GM06990 (cell line): Measurements from ENCODE around the gene SPTSSA.

Source experiments
- DNase-seq: peaks from one replicate; pipeline ENCODE4 v3.0.0-alpha.2; 2011; ENCODE audit not compliant: insufficient read length; ENCODE audit errors: extremely low read depth
- H3K27me3 ChIP-seq: replicated peaks from 2 replicates; pipeline ENCODE4 v1.6.0; 2011; ENCODE audit warnings: low read length; ENCODE audit not compliant: control insufficient read depth, insufficient read depth
- H3K36me3 ChIP-seq: 2 replicates; pipeline ENCODE4 v1.5.1; 2011; ENCODE audit warnings: low read length; ENCODE audit not compliant: control insufficient read depth, insufficient read depth
- H3K4me3 ChIP-seq: replicated peaks from 2 replicates; pipeline ENCODE4 v1.5.1; 2011; ENCODE audit warnings: low read depth, mild to moderate bottlenecking, control low read depth, low read length
- TF ChIP-seq, protein P1 (sequence below): IDR thresholded peaks from 2 replicates; pipeline ENCODE4 v1.5.1; 2011; ENCODE audit warnings: low read length, control low read depth, mild to moderate bottlenecking, inconsistent platforms; ENCODE audit not compliant: insufficient read depth, poor library complexity, severe bottlenecking

The SPTSSA gene

DNA sequence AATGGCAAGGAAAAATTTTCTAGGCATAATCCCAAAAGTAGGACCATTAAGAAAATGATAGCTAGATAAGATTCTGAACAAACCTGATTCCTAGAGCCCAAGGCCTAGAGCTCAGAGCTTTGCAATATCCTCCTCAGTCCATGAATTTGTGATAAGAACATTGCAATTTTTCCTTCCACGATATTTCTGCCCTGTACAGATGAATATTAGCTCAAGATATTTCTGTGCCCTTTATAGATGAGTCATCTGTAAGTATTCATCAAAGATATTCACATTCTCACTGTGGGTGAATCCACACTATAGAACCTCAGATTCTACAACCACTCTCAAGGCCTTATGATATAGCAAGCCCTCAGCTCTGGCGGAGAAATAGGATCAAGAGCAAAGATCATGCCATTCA is 40.0 kb upstream of the SPTSSA start:
- H3K4me3 ChIP-seq, result no peak overlapping the region
- DNase-seq, result no peak
- TF ChIP-seq, protein P1, sequence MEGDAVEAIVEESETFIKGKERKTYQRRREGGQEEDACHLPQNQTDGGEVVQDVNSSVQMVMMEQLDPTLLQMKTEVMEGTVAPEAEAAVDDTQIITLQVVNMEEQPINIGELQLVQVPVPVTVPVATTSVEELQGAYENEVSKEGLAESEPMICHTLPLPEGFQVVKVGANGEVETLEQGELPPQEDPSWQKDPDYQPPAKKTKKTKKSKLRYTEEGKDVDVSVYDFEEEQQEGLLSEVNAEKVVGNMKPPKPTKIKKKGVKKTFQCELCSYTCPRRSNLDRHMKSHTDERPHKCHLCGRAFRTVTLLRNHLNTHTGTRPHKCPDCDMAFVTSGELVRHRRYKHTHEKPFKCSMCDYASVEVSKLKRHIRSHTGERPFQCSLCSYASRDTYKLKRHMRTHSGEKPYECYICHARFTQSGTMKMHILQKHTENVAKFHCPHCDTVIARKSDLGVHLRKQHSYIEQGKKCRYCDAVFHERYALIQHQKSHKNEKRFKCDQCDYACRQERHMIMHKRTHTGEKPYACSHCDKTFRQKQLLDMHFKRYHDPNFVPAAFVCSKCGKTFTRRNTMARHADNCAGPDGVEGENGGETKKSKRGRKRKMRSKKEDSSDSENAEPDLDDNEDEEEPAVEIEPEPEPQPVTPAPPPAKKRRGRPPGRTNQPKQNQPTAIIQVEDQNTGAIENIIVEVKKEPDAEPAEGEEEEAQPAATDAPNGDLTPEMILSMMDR, result no peak
- no peaks in the 10 kb centered on the region for H3K36me3 ChIP-seq
- no peaks in the 10 kb centered on the region for H3K27me3 ChIP-seq

DNA sequence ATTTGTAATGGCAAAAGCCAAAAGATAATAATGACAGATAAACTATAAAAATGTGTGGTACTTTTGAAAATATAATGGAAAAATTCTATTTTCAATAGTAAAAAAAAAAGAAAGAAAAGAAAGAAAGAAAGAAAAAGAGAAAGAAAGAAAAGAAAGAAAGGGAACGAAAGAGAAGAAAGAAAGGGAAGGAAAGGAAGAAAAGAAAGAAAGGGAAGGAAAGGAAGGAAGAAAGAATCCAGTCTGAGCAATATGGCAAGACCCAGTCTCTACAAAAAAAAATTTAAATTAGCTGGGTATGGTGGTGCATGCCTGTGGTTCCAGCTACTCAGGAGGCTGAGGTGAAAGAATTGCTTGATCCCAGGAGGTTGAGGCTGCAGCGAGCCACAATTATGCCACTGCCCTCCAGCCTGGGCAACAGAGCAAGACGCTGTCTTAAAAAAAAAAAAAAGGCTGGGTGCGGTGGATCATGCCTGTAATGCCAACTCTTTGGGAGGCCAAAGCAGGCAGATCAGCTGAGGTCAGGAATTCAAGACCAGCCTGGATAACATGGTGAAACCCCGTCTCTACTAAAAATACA is 39.1 kb upstream of the SPTSSA start:
- no peak for DNase-seq
- Histone ChIP-seq H3K4me3 (no peak overlapping the region), H3K27me3 (no peaks in the 10 kb centered on the region), H3K36me3 (no peaks in the 10 kb centered on the region)
- TF ChIP-seq, protein P1, result no peak

DNA sequence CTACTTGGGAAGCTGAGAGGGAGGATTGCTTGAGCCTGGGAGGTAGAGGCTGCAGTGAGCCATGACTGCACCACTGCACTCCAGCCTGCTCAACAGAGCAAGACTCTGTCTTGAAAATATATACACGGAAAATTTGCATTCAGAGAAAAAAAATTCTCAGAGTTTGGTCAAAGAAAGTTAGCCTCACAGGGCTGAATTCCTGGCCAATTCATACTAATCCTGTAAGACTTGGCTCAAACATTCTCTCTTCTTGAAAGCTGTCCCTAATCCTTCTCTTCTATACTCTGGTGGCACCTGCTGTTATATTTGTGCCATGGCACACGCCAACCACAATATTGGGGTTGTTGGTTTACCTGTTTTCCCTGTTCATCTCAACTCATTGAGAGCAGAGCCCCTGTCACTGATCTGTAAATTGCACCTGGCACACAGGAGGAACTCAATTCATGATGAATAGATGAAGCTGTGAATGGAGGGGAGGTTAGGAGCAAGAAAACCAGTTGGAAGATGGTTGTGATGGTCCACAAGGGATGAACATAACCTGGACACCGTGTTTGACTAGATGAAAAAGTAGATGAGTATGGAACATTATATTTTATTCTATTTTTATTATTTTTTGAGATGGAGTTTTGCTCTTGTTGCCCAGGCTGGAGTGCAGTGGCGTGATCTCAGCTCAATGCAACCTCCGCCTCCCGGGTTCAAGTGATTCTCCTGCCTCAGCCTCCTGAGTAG is 36.8 kb upstream of the SPTSSA start:
- no peaks in the 10 kb centered on the region for H3K36me3 ChIP-seq
- TF ChIP-seq, protein P1, result peak; percentile 54
- no peak for DNase-seq
- H3K4me3 ChIP-seq, result no peak overlapping the region
- no peaks in the 10 kb centered on the region for H3K27me3 ChIP-seq

DNA sequence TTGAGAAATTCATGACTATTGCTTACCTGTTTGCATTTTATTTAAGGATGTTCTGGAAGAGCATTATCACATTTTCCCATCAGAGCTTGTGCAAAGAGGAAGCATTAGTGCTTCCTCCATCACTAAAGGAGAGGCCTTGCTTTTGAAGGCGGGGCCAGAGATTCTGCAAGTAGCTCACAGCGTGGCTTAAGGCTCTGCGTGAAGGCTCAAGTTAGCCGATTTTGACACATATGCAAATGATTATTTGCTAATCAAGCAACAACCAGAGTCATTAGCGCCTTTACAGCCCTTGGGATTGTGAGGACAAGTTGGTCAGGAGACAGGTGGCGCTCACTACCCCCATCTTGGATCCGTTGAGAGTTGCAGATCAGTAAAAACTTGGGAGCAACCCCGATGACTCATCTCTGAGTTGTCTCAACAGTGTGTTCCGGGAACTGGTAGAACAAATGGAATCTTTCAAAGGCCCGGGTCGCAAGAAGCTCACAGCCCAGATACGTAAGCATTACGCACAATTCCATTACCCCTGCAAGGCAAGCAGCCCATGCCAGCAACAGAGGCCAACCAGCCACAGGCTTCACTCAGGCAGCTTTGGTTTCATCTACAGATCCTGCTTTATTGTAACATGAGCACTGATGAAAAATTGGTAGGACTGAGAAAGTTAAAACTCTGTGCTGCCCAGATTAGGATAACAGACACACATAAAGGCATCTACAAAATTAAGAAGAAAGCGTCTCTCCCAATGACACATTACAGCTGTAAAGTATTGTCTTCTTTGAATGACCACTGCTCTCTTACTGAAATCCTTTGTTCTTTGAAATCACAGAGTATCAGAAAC is 34.9 kb upstream of the SPTSSA start:
- no peak overlapping the region for H3K4me3 ChIP-seq
- no peak for DNase-seq

DNA sequence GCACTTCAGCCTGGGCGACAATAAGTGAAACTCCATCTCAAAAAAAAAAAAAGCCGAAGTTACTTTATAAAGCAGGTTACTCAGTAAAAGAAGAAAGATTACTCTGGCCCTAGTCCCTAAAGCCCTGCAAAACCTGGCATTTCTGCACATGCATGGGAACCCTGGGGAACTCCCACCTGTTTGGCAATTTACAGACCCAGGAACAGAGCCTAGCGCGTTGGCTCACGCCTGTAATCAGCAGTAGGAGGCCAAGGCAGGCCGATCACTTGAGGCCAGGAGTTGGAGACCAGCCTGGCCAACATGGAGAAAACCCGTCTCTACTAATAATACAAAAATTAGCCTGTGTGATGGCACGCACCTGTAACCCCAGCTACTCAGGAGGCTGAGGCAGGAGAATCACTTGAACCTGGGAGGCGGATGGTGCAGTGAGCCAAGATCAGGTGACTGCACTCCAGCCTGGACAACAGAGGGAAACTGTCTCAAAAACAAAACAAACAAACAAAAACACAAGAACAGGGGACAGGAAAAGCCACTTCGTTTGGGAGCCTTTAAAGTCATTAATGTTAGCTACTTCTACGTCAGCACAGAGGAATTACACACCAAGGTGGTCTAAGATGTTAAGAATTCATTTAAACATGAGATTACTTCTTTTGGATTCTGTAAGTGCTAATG is 34.1 kb upstream of the SPTSSA start:
- TF ChIP-seq, protein P1, result no peak
- Histone ChIP-seq H3K36me3 (no peaks in the 10 kb centered on the region), H3K4me3 (no peak overlapping the region), H3K27me3 (no peaks in the 10 kb centered on the region)
- no peak for DNase-seq

More for the DNA sequence above, 34.9 kb upstream of the SPTSSA start:
- Histone ChIP-seq H3K27me3 (no peaks in the 10 kb centered on the region), H3K36me3 (no peaks in the 10 kb centered on the region)
- TF ChIP-seq, protein P1, result no peak
